GM21619 (cell line): ENCODE measurements around the gene OR6C6.
"Not testable (repeated sequence)": the region's sequence is repeated elsewhere in the genome, so short reads cannot be mapped to it uniquely, and the experiment has no call there.

Experiments
- ATAC-seq: cut with Tn5 transposase; IDR thresholded peaks from one replicate; pipeline ENCODE4 v1.9.1; 2021; ENCODE audit not compliant: unreplicated experiment

The OR6C6 gene

GRCh38 chr12:55296469-55296868, at the start of gene OR6C6:
Gene OR6C6, minus strand, starts transcription at chr12:55296569. Its CDS starts 1,337 bp downstream, at chr12:55295232.
- no peak for ATAC-seq

GRCh38 chr12:55336002-55336401, 39.6 kb upstream of the OR6C6 start:
- no peak for ATAC-seq

GRCh38 chr12:55330446-55330845, 34.1 kb upstream of the OR6C6 start, which contains the start of gene OR6C3:
Gene OR6C3, plus strand, starts transcription at chr12:55330746. Its CDS starts 955 bp downstream, at chr12:55331701.
- ATAC-seq, result no peak

- ATAC-seq, result not testable (repeated sequence)
These were observed 29.4 kb upstream of the OR6C6 start for GRCh38 chr12:55325801-55326200.

GRCh38 chr12:55320201-55320600, 23.8 kb upstream of the OR6C6 start:
- ATAC-seq, result no peak

GRCh38 chr12:55314043-55314442, 17.7 kb upstream of the OR6C6 start, which contains the start of gene OR6C1:
Gene OR6C1, plus strand, starts transcription at chr12:55314343. Its CDS starts 6,257 bp downstream, at chr12:55320600.
- ATAC-seq, result no peak

GRCh38 chr12:55289999-55290398, 6.4 kb downstream of the OR6C6 start:
- ATAC-seq, result no peak

- ATAC-seq, result no peak
These were observed 15.4 kb downstream of the OR6C6 start for GRCh38 chr12:55280991-55281390.

- ATAC-seq, result no peak
These were observed 38.1 kb downstream of the OR6C6 start for GRCh38 chr12:55258303-55258702.

- no peak for ATAC-seq
These were observed 39.5 kb downstream of the OR6C6 start for GRCh38 chr12:55256831-55257230.

GRCh38 chr12:55253281-55253680, 43.1 kb downstream of the OR6C6 start:
- no peak for ATAC-seq

- no peak for ATAC-seq
These were observed 45.4 kb downstream of the OR6C6 start for GRCh38 chr12:55250944-55251343.

GRCh38 chr12:55246159-55246558, 50.2 kb downstream of the OR6C6 start:
- no peak for ATAC-seq

GRCh38 chr12:55244309-55244708, 52.1 kb downstream of the OR6C6 start, which contains the start of gene OR6C74:
Gene OR6C74, plus strand, starts transcription at chr12:55244609. Its CDS starts 2,679 bp downstream, at chr12:55247288.
- ATAC-seq, result no peak
